IPS-18a (cell line): ENCODE results near the gene ASB2.

Experiments
- H3K27ac ChIP-seq: one replicate; pipeline ENCODE4 v1.5.1; 2013; ENCODE audit warnings: low read length
- H3K27me3 ChIP-seq: one replicate; pipeline ENCODE4 v1.6.1; 2013; ENCODE audit warnings: mild to moderate bottlenecking, low read length; ENCODE audit not compliant: control insufficient read depth, insufficient read depth
- H3K36me3 ChIP-seq: one replicate; pipeline ENCODE4 v1.6.1; 2013; ENCODE audit warnings: low read depth, low read length; ENCODE audit not compliant: control insufficient read depth
- H3K4me1 ChIP-seq: one replicate; pipeline ENCODE4 v1.6.1; 2013; ENCODE audit warnings: low read depth, low read length; ENCODE audit not compliant: control insufficient read depth
- H3K4me3 ChIP-seq: one replicate; pipeline ENCODE4 v1.5.1; 2013; ENCODE audit warnings: low read length
- H3K9ac ChIP-seq: one replicate; pipeline ENCODE4 v1.6.1; 2013; ENCODE audit warnings: mild to moderate bottlenecking, low read length, moderate library complexity
- H3K9me3 ChIP-seq: one replicate; pipeline ENCODE4 v1.6.1; 2013; ENCODE audit warnings: low read depth, low read length; ENCODE audit not compliant: control insufficient read depth

ASB2 gene

DNA sequence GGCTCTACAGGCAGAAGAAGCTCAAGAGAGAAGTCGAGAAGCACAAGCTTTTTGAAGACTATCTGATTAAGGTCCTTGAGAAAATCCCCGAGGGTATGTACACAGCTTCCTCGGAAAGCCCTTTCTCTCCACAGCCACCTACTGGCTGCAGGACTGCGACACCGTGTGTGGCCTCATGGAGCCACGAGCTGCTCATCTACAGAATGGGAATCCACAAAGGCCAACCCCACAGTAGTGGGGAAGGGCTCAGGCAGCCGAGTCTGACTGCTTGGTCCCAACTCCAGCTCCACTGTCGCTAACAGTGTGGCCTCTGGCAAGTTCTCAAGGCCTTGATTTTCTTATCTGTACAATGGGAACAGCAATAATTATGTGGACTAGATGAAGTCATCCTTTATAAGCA lies 23.2 kb upstream of the ASB2 start:
- no peaks in the 10 kb centered on the region for H3K4me1 ChIP-seq
- H3K9me3 ChIP-seq = no peaks in the 10 kb centered on the region
- no peak overlapping the region for H3K9ac ChIP-seq
- H3K27ac ChIP-seq = no peak overlapping the region
- no peak overlapping the region for H3K4me3 ChIP-seq
- H3K27me3 ChIP-seq = no peaks in the 10 kb centered on the region
- H3K36me3 ChIP-seq = no peaks in the 10 kb centered on the region

DNA sequence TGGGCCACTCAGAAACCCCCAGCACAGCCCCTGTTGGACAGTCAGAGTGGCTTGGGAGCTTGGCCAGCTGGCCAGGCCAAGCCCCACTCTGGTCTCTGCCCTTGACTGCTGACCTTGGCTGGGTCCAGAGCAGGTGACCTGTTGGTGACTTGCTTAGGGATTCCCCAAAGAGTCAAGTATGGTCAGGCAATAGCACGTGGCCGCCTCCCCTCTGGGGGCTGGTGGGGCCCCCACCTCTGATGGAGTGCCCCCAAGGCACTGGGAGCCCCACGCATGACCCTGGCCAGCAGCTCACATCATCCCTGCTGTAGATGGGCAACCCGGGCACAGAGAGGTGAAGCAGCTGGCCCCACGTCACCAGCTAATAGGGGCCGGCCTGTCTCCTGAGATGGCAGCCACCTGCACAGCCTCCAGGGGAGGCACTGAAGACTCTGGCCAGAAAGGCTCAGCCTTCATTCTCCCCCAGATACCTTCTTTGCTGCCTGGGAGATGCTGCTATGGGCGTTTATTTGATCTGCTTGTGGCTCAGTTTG lies 22.6 kb upstream of the ASB2 start:
- H3K27me3 ChIP-seq = no peaks in the 10 kb centered on the region
- no peaks in the 10 kb centered on the region for H3K36me3 ChIP-seq
- no peaks in the 10 kb centered on the region for H3K4me1 ChIP-seq
- H3K9ac ChIP-seq = no peak overlapping the region
- H3K27ac ChIP-seq = no peak overlapping the region
- no peak overlapping the region for H3K4me3 ChIP-seq
- no peaks in the 10 kb centered on the region for H3K9me3 ChIP-seq

DNA sequence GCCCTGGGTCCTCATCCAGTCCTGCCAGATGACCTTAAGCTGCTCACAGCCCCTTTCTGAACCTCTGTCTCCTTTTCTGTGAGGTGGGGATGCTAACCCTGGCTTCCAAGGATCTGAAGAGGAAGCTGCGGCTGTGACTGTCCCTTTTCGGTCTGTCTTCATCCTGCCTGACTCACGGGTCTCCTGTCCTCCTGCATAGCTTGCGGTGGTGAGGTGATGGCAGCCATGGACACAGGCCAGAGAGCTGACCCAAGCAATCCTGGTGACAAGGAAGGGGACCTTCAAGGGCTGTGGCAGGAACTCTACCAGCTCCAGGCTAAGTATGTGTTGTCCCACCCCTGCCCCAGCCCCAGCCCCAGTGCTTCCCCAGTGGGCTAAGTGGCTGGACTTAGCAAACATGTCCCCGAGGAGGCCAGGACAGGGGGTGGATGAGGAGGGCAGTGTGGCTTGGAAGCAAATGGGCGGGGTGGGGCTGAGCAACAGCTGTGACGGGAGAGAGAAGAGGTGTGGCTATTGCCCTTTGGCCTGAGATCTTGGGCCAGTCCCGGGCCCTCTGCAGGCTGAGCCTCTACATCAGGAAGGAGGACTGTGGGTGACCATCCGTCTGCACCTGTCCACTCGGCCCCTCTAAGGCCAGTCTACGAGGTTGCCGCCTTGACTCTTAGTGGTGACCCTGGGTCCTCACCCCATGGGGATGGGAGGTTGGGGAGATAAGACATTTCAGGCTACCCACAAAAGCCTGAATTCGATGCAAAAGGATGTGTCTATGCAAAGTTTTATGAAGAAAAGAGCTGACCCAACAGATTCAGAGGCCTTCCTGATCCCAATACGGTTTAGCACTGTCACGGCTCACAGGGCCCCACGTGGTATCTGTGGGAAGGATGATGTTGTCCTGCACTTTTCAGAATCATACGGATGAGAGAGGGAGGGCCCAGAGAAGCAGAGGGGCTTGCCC lies 21.8 kb upstream of the ASB2 start:
- no peaks in the 10 kb centered on the region for H3K36me3 ChIP-seq
- no peak overlapping the region for H3K27ac ChIP-seq
- H3K9me3 ChIP-seq = no peaks in the 10 kb centered on the region
- H3K9ac ChIP-seq = no peak overlapping the region
- no peak overlapping the region for H3K4me3 ChIP-seq
- no peaks in the 10 kb centered on the region for H3K27me3 ChIP-seq
- H3K4me1 ChIP-seq = no peaks in the 10 kb centered on the region

DNA sequence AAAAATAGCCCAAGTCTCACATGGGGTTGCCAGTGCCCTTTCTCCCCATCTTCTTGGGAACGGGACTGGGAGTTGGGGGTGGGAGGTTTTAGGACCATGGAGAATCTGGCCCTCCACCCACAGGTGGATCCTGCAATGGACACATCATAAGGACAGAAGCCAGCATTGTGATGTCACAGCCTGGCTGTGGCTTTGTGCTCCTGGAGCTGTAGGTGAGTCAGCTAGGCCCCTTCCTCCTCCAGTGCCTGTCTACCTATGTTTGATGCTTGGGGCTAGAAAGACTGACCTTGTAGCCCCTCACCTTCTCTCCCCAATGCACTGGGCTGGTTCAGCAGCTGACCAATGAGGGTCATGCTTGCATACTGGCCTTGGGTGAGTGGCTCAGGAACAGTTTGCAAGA lies 20.7 kb upstream of the ASB2 start, which contains the start of gene CCDC197:
CCDC197 (plus strand) TSS at position 220 of the 400 bp plus-strand sequence. CDS start 831 bp downstream, outside the sequence.
- no peaks in the 10 kb centered on the region for H3K27me3 ChIP-seq
- no peaks in the 10 kb centered on the region for H3K36me3 ChIP-seq
- H3K9me3 ChIP-seq = no peaks in the 10 kb centered on the region
- no peak within 1 kb of the TSS for H3K9ac ChIP-seq
- H3K4me1 ChIP-seq = no peaks in the 10 kb centered on the region
- no peak within 1 kb of the TSS for H3K4me3 ChIP-seq
- no peak within 1 kb of the TSS for H3K27ac ChIP-seq

DNA sequence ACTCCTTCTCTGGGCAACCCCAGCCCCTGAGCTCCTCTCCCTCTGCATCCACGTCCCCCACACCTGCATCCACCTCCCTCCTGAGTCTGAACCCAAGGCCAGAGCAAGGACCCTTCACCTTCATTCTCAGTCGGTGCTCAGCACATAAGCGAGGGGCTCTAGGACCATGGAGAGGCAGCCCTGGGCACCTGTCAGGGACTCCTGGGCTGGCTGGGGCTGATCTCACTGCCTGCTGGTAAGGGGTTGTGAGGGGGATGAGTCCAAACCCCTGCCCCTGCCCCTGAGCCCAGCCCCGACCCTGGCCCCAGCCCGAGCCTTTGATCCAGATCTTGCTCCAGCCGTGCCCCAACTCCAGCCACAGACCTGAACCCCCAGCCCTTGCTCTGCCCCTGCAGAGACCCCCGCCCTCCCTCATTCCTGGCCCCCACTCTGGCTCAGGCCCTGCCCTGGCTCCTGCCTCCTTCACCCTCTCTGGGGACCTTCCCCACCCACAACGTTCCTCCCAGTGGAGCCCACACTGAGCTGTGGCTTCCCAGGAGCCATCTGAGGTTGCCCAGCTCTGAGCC lies 19.8 kb upstream of the ASB2 start:
- no peaks in the 10 kb centered on the region for H3K9me3 ChIP-seq
- no peak overlapping the region for H3K27ac ChIP-seq
- no peaks in the 10 kb centered on the region for H3K36me3 ChIP-seq
- H3K4me1 ChIP-seq = no peaks in the 10 kb centered on the region
- H3K27me3 ChIP-seq = no peaks in the 10 kb centered on the region
- H3K4me3 ChIP-seq = no peak overlapping the region
- H3K9ac ChIP-seq = no peak overlapping the region

DNA sequence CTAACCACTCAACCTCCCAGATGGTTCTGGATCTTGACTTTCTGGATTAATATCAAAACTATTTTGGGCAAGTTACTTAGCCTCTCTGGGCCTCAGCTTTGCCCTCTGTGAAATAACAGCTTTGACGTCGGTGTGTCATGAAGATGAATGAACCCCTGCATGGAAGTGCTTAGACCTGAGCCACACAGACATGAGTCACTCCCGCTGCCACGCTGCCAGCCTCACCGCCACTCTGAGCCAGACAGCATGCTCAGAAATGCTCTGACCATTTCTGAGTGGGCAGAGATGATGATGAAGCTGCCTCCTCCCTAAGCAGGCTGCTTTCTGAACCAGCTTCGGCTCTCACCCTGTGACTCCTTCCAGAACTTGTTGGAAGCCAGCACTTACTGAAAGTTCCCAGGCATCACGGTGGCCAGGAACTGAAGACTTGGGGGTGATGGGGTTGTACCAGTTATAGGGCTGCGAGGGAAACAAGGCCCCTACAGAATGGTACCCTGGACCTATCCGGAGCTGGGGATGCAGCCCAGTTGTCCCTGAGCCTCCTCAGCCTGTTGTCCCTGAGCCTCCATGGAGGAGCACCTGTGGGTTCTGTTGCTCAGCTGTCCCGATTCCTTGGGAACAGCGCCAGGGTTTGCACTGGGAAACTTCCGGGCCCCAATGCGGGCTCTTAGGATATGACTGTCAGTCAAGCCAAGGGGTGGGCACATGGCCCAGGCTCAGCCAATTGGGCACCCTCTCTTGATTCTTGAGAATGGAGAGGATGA lies 18.7 kb upstream of the ASB2 start:
- Histone ChIP-seq H3K9me3 (no peaks in the 10 kb centered on the region), H3K4me3 (no peak overlapping the region), H3K9ac (no peak overlapping the region), H3K27ac (no peak overlapping the region), H3K4me1 (no peaks in the 10 kb centered on the region), H3K27me3 (no peaks in the 10 kb centered on the region), H3K36me3 (no peaks in the 10 kb centered on the region)

DNA sequence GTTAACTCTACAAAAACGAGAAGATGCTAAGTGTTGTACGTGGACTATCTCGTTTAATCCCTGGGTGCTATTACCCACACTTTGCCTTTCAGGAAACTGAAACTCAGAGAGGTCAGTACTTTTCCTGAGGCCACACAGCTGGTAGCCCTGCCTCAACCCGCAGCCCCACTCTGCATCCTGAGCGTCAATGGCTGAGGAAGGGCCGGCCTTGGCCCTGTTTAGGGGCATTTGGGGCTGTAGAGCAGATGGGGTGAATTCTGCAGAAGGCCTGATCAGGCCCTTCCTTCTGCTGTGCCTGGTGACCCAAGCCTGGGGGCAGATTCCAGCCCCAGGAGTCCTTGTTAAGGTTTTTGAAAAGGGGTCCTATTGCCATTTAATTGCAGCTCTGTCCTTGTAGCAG lies 17.0 kb upstream of the ASB2 start:
- Histone ChIP-seq H3K27me3 (no peaks in the 10 kb centered on the region), H3K9ac (no peak overlapping the region), H3K4me3 (no peak overlapping the region), H3K36me3 (no peaks in the 10 kb centered on the region), H3K9me3 (no peaks in the 10 kb centered on the region), H3K27ac (no peak overlapping the region), H3K4me1 (no peaks in the 10 kb centered on the region)

DNA sequence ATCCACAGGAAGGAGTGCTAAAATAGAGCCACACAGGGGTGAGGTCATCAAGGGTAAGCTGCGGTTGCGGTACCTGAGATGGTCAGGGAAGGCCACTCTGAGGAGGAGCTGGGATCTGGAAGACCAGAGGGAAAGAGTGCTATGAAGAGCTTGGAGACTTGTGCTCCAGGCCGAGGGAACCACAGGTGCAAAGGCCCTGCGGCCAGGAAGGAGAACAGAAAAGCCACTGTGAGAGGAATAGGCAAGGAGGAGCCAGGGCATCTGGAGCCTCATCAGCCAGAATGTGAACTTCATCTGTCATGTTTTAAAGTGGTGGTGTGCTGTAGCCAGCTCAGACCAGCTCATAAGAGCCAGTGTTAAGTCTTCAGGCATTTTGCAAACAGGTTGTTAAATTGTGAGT lies 15.3 kb upstream of the ASB2 start:
- H3K9ac ChIP-seq = no peak overlapping the region
- H3K4me3 ChIP-seq = no peak overlapping the region
- H3K27me3 ChIP-seq = no peaks in the 10 kb centered on the region
- H3K36me3 ChIP-seq = no peaks in the 10 kb centered on the region
- no peaks in the 10 kb centered on the region for H3K4me1 ChIP-seq
- H3K27ac ChIP-seq = no peak overlapping the region
- no peaks in the 10 kb centered on the region for H3K9me3 ChIP-seq

DNA sequence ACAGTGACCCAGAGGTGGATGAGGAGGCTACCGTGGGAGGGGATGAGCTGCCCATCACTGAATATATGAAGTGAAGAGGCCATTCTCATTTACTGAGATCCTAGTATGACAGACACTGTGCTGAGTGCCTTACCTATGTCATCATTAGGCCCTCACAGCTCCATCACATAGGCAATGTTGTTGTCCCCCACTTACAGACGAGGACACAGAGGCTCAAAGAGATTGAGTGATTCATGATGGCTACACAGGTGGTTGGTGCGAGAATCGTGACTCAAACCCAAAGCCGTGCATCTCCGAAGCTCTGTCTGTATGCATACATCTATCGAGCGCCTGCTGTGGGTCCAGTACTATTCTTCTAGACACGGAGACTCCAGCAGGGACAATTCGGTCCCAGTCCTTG lies 14.8 kb upstream of the ASB2 start:
- Histone ChIP-seq H3K9me3 (no peaks in the 10 kb centered on the region), H3K27ac (no peak overlapping the region), H3K27me3 (no peaks in the 10 kb centered on the region), H3K9ac (no peak overlapping the region), H3K36me3 (no peaks in the 10 kb centered on the region), H3K4me3 (no peak overlapping the region), H3K4me1 (no peaks in the 10 kb centered on the region)

DNA sequence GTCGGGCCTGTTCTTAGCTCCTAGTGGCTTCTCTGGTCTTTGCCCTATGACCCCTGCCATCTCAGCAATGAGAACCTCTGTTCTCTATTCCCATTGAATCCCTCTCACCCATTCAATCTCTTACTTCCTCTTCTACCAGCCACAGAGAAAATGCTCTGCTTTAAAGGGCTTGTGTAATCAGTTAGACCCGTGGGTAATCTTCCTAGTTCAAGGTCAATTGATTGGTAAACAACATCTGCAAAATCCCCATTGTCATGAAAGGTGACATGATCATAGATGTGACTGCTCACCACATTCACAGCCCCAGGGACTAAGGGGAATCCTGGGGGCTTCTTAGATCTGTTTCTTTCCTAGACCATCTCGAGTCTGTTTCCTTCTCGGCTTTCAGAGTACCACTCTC lies 13.6 kb upstream of the ASB2 start:
- Histone ChIP-seq H3K27ac (no peak overlapping the region), H3K27me3 (no peaks in the 10 kb centered on the region), H3K4me1 (no peaks in the 10 kb centered on the region), H3K4me3 (no peak overlapping the region), H3K9me3 (no peaks in the 10 kb centered on the region), H3K36me3 (no peaks in the 10 kb centered on the region), H3K9ac (no peak overlapping the region)

DNA sequence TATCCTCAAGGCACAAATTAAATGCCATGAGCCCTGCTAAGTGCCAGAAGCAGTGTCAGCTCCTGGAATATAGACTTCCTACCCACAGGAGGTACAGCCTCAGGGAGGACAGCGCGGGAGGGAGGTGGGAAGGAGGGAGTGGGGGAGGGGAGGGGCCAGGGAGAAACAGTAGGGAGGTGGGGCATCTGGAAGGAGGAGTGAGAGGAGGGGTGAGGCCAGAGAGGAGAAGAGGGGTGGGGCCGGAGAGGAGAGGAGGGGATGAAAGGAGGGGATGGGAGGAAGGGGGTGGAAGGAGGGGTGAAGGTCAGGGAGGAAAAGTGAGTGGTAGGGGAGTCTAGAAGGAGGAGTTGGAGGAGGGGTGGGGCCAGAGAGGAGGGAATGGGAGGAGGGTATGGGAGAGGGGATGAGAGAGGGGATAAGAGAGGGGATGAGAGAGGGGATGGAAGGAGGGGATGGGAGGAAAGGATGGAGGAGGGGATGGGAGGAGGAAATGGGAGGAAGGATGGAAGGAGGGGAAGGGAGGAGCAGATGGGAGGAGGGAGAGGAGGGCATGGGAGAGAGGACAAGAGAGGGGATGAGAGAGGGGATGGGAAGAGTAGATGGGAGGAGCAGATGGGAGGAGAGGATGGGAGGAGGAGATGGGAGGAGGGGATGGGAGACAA lies 11.6 kb upstream of the ASB2 start:
- Histone ChIP-seq H3K9ac (no peak overlapping the region), H3K36me3 (no peaks in the 10 kb centered on the region), H3K27me3 (no peaks in the 10 kb centered on the region), H3K27ac (no peak overlapping the region), H3K4me3 (no peak overlapping the region), H3K9me3 (no peaks in the 10 kb centered on the region), H3K4me1 (peaks cover 3% of the 10 kb centered on the region)
